Astrocyte of the spinal cord (primary cell): Measurements from ENCODE around the gene PRKCA.

Experiments used
- DNase-seq: peaks from one replicate; pipeline ENCODE4 v3.0.0; 2011; ENCODE audit warnings: low read depth, low spot score
- H3K4me3 ChIP-seq: 2 replicates; pipeline ENCODE4 v1.5.1; 2011; ENCODE audit warnings: low read depth, mild to moderate bottlenecking, low read length, moderate library complexity
- in situ Hi-C: cut with HindIII; loops from 2 replicates; pipeline ENCODE4 v1.10.0; 2017; ENCODE audit warnings: low sequenced_read_pairs
- TF ChIP-seq, protein P1 (sequence below): IDR thresholded peaks from 2 replicates; pipeline ENCODE4 v1.5.1; 2012; ENCODE audit warnings: low read depth, mild to moderate bottlenecking, low read length, inconsistent platforms

PRKCA gene

DNA sequence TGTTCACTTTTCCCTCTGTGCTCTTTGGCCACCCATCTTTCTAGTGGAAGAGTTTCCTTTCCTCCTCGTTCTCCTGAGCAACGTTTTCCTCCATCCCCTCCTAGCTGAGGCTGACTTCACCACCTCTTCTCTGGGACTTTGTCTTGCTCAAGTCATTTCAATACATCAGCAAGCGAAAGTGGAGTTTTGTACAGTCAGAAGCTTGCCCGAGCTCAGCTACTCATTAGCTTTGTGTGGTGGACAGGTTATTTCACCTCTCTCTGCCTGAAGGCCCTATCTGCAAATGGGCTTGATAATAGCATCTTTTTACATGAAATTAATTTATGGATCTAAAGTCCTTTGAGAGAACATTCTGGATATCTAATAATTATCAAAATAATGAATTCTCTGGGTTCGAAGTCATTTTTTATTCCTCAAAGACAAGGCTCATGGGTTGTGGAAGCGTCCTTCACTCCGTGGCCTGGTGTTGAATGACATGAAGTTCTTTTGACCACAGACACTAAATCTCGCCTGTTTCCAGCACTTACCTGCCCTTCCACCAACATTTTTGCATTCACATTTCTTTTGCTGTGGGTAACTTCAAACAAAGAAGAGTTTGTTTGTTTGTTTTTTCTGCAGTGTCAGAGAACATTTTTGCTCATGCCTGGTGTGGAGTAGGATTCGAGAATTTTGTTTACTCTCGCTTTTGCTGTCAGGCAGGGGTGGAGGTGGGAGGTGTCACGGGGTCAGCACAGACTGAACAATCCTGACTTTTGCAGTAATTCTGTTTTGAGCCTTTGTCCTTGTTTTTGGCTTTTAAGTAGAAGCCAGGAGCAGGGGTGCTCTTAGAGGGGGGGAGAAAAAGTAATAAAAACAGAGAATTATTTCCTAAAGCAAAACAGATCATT lies 377.5 kb downstream of the PRKCA start:
- DNase-seq, result no peak
- TF ChIP-seq, protein P1, sequence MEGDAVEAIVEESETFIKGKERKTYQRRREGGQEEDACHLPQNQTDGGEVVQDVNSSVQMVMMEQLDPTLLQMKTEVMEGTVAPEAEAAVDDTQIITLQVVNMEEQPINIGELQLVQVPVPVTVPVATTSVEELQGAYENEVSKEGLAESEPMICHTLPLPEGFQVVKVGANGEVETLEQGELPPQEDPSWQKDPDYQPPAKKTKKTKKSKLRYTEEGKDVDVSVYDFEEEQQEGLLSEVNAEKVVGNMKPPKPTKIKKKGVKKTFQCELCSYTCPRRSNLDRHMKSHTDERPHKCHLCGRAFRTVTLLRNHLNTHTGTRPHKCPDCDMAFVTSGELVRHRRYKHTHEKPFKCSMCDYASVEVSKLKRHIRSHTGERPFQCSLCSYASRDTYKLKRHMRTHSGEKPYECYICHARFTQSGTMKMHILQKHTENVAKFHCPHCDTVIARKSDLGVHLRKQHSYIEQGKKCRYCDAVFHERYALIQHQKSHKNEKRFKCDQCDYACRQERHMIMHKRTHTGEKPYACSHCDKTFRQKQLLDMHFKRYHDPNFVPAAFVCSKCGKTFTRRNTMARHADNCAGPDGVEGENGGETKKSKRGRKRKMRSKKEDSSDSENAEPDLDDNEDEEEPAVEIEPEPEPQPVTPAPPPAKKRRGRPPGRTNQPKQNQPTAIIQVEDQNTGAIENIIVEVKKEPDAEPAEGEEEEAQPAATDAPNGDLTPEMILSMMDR, result no peak
- in situ Hi-C loops, result no loop called here
- H3K4me3 ChIP-seq, result no peak overlapping the region

DNA sequence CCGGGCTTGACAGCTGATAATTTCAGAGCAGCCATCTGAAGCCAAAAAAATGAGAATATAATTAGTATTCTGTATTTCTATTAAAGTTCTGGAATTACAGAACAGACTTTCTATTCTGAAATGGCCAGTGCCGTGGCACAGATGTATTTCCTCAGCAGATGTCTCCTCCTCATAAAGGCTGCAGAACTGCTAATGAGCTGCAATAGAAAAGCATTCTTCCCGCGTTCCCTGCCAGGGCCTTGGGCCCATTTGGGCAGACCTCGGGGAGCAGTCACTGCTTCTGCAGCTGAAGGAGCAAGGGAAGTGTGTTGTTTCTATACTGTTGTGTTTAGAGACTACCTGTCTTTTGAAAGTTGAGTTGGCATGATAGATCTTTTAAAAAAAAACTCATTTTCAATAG lies 379.9 kb downstream of the PRKCA start:
- TF ChIP-seq, protein P1, result no peak
- no peak overlapping the region for H3K4me3 ChIP-seq
- DNase-seq, result no peak
- in situ Hi-C loops, result no loop called here

DNA sequence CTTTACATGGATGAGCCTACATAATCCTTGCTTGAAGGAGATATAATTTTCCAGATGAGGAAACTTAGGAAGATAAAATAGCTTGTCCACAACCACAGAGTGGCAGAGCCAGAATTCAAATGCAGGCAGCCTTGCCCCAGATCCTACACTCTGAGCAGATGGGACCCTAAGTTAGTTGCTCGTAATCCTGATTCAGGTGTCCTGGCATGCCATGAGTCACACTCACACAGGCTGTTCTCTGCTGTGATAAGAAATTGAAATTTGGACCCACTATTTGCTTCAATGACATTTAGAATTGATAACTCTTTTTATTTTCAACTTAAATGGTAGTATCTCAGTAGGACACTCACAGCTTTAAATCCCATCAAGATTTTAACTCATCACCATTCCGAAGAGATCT lies 381.8 kb downstream of the PRKCA start:
- TF ChIP-seq, protein P1, result no peak
- in situ Hi-C loops, result no loop called here
- DNase-seq, result no peak
- no peak overlapping the region for H3K4me3 ChIP-seq

DNA sequence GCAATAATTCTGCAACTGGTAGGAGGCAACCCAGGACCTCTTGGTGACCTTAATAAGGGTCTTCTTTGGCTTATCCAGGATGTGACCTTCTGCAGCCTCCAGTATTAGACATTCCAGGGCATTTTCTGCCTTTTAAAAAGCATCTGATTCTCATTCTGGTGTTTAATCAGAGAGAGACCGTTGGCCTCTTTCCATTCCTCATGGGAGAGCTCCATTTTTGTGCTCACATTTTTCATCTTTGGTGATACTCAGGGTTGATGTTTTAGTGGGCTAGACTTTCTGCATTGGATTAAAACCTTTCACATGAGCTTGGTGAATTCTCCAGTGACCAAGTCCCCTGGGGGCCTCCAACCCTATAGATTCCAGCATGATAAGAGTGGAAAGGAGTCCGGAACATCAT lies 382.3 kb downstream of the PRKCA start:
- no peak for DNase-seq
- TF ChIP-seq, protein P1, result no peak
- H3K4me3 ChIP-seq, result no peak overlapping the region
- in situ Hi-C loops, result no loop called here

DNA sequence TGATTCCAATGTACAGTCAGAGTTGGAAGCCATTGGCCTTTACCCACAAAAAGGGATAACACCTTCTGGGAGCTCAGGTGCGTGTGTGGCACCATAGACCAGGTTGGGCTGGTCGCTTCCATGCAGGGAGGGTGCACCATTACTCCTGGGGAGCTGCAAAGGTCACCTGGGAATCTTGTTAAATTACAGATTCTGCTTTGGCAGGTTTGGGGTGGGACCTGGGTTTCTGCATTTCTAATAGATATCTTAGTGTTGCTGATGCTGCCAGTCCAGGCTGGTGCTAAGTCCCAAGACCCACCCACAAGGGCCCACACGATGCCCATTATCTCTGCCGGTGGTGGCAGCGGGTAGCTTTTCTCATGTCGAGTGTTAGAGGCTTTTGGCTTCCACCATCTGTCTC lies 384.2 kb downstream of the PRKCA start:
- in situ Hi-C loops, result no loop called here
- H3K4me3 ChIP-seq, result no peak overlapping the region
- no peak for DNase-seq
- TF ChIP-seq, protein P1, result no peak

DNA sequence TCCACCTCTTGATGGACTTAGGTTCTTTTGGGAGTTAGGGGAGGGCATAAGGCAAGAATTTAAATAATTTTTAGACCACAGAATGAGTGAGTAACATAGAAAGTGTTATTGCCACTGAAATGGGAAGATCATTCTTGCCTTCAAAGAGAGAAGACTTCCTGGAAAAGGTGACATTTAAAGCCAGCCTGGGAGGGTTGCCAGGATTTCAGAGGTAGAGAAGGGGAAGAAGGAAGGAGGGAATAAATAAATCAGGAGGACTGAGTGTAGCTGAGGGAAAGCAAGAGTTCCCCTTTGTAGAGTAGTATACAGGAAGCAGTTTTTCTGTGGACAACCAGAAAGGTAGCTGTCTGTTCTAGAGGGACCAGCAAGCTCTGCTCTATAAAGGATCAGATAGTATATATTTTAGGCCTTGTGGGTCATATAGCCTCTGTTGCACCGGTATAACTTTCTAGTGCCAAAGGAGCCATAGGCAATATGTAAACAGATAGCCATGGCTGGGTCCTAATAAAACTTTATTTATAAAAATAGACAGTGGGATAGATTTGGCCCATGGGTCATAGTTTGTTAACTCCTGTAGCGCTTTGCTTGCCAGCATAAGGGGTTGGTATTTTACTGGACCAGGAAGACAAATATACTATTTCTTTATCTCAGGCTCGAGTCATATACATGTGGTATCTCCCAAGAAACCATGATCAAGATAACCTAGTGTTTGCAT lies 385.3 kb downstream of the PRKCA start:
- no peak overlapping the region for H3K4me3 ChIP-seq
- in situ Hi-C loops, result no loop called here
- TF ChIP-seq, protein P1, result no peak
- DNase-seq, result no peak
